Measurements from ENCODE around the gene HRH1. TPM values are rescaled to one million over a fixed set of nuclear protein-coding genes. Genes with fewer than 3 reads are reported as not detected.
"Not testable (repeated sequence)": the region's sequence is repeated elsewhere in the genome, so short reads cannot be mapped to it uniquely, and the experiment has no call there.

HRH1 gene
- total and polyA plus RNA-seq, 5 donors: 0.43 to 1.8 (median 1.3) TPM

DNA sequence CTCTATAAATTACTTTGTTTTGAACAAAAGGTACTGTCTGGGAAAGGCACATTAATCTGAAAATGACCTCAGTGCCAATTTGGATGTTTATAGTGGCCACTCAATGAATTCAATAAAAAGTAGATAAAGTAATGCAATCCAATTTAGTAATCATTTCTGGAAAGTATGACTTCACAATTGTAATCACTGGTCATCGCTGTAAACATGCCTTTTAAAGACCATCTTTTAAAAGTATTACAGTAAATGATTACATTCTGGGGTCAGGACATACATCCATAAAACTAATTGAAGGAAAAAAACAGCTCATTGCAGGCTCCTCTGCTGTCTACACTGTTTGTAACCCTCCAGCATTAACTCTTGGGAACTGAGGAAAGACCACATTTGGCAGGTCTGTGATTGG, 43.2 kb downstream of the HRH1 start:
- H3K4me1 ChIP-seq (ENCODE audit: control insufficient read depth, insufficient read depth, low read length): no peaks in the 10 kb centered on the region
- intact Hi-C loops (cut with DNase I): no loop called here
- no peak overlapping the region for H3K4me3 ChIP-seq (ENCODE audit: low read length)
- H3K9me3 ChIP-seq (ENCODE audit: control insufficient read depth, low read length): no peaks in the 10 kb centered on the region
- no peak for DNase-seq
- 43% methylated on average over 1 of the region's 1 CpG for WGBS
- no peaks in the 10 kb centered on the region for H3K27me3 ChIP-seq (ENCODE audit: control insufficient read depth, insufficient read depth)
- no peak for ATAC-seq
- no peak overlapping the region for H3K27ac ChIP-seq (ENCODE audit: low read length)

DNA sequence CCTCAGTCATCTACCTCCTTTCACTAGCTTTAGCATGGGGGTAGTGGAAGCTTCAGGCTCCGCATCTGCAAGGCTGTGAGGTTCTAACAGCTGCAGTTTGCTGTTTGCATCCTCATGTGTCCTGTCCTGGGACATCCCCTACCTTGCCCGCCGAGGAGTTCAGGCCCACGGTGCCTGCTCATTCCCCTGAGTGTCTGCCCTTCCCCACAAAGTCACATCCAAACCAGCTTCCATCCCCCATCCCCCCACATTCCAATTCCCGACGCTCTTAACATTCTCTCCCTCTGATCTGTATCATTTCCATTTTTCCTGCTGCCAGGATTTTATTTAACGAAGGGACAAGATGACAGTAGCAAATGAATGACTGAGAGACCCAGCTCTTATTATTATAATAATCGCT, 43.8 kb downstream of the HRH1 start:
- no peak for ATAC-seq
- WGBS: 49% methylated on average over 8 of the region's 8 CpGs

DNA sequence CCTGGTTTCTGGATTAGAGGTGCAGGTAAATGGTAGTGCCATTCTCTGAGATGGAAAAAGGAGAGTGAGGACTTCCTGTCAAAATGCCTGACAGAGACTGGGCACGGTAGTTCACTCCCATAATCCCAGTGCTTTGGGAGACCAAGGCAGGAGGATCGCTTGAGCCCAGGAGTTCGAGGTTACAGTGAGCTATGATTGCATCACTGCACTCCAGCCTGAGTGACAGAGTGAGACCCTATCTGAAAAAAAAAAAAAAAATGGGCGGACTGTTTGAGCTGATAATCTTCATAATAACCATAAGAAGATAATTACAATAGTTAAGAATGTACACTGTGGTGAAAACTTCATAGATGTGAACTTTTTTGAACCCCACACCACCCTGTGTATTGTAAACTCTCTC, 44.2 kb downstream of the HRH1 start:
- no peak overlapping the region for H3K4me3 ChIP-seq (ENCODE audit: low read length)
- H3K9me3 ChIP-seq (ENCODE audit: control insufficient read depth, low read length): no peaks in the 10 kb centered on the region
- H3K4me1 ChIP-seq (ENCODE audit: control insufficient read depth, insufficient read depth, low read length): no peaks in the 10 kb centered on the region
- ATAC-seq (no peak), DNase-seq (no peak)
- 78% methylated on average over 4 of the region's 4 CpGs for WGBS
- H3K27ac ChIP-seq (ENCODE audit: low read length): no peak overlapping the region
- intact Hi-C loops (cut with DNase I): no loop called here
- H3K27me3 ChIP-seq (ENCODE audit: control insufficient read depth, insufficient read depth): no peaks in the 10 kb centered on the region

More for the DNA sequence above, 43.8 kb downstream of the HRH1 start:
- Histone ChIP-seq H3K4me3 (ENCODE audit: low read length) (no peak overlapping the region), H3K9me3 (ENCODE audit: control insufficient read depth, low read length) (no peaks in the 10 kb centered on the region), H3K27ac (ENCODE audit: low read length) (no peak overlapping the region), H3K27me3 (ENCODE audit: control insufficient read depth, insufficient read depth) (no peaks in the 10 kb centered on the region), H3K4me1 (ENCODE audit: control insufficient read depth, insufficient read depth, low read length) (no peaks in the 10 kb centered on the region)
- intact Hi-C loops (cut with DNase I): no loop called here
- DNase-seq: no peak

DNA sequence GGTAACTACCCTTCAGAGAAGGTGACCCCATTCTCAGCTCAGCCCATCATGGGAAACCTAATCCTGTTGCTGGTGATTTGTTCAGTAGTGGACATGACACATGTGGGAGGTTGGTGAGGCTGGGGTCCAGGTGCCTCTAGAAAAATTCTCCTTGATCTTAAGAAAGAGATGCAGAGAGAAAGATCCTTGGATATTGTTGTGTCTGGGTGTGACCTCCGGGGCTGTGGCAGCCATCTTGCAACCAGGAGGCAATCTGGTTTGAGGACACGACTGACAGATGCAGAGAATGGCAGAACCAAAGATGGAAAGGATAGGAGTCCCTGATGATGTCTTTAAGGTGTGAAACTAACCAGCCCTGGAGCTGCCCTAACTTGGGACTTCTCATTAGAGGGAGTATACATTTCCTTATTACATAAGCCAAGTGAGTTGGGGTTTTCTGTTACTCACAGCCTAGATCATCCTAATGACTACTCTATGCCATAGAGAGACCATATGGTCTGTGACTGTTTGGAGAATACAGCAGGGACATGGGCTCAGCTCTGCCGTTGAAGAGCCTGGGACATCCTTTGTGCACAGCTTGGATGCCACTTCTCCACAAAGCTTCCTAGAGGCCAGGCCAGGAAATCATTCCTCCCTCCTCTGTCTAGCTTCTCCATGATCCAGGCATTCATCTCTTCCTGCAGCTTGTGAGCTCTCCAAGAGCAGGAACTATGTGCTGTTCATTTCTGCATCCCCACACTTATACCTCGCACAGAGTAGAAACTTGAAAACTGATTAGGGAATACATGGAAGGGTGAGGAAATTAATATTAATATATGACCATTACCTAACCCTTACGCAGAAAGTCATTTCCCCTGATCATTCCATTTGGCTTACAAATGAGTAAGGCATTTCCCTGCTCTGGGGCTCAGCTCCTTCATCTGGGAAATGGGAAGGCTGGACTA, 45.9 kb downstream of the HRH1 start:
- H3K9me3 ChIP-seq (ENCODE audit: control insufficient read depth, low read length): no peaks in the 10 kb centered on the region
- no peak overlapping the region for H3K27ac ChIP-seq (ENCODE audit: low read length)
- no peak for ATAC-seq
- WGBS: 85% methylated on average over 5 of the region's 5 CpGs
- H3K4me3 ChIP-seq (ENCODE audit: low read length): no peak overlapping the region
- H3K4me1 ChIP-seq (ENCODE audit: control insufficient read depth, insufficient read depth, low read length): no peaks in the 10 kb centered on the region
- H3K27me3 ChIP-seq (ENCODE audit: control insufficient read depth, insufficient read depth): no peaks in the 10 kb centered on the region
- DNase-seq: no peak
- intact Hi-C loops (cut with DNase I): no loop called here

DNA sequence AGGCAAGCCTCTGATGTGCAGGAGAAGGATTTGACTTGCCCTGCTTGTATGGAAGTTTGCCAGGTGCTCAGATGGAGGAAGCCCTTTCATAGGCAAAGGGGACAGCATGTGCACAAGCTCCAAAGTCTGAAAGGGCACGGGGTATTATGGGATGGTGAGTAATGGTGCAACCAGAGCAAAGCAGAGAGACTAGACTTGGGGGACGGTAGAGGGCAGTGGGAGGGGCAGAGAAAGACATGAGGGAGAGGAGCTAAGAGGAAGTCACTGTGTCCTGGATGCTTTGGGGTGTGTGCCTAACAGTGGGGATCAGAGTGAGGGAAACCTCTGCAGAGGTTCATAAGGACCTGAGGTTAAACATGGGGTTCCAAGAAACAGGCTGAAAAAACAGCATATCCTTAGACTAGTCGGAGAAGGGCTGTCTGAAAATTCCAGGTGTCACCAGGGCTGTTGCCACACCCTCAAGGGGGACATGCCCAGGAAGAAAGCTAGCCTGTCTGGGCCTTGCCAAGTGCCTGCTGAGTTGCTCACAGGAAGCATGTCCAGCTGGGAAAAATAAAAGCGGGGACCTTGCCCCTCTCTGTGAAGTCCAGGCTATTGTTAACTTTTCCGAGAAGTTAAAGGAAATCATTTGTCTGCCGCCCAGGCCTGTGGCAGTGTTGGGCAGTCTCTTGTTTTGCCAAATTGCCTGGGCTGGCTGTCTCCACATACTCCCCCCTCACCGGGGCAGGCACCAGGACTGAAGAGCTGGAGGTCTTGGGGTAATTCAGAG, 47.1 kb downstream of the HRH1 start:
- ATAC-seq: peak; percentile 90 to 91
- Histone ChIP-seq H3K4me3 (ENCODE audit: low read length) (no peak overlapping the region), H3K27me3 (ENCODE audit: control insufficient read depth, insufficient read depth) (no peaks in the 10 kb centered on the region), H3K4me1 (ENCODE audit: control insufficient read depth, insufficient read depth, low read length) (no peaks in the 10 kb centered on the region), H3K27ac (ENCODE audit: low read length) (peak overlapping the region; percentile 16), H3K9me3 (ENCODE audit: control insufficient read depth, low read length) (no peaks in the 10 kb centered on the region)
- WGBS: 68% methylated on average over 7 of the region's 7 CpGs
- peak in 2 of 3 donors; percentile 41 to 56 for DNase-seq
- intact Hi-C loops (cut with DNase I): no loop called here

DNA sequence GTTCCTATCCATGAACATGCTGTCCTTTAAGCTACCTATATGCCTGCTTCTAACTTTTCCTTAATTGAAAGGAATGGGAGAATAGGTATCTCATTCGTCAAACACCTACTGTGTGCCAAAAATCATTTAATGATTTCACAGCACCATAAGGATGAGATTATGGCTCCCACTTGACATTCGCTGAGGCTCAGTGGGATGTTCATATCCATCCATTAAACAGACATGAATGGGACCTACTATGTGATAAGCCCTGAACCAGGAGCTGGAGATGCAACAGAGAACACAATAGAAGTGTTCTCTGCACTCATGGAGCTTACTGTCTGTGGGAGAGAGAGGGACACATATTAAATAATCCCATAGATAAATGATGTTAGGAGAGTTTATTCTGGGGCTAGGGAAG, 49.7 kb downstream of the HRH1 start:
- H3K9me3 ChIP-seq (ENCODE audit: control insufficient read depth, low read length): no peaks in the 10 kb centered on the region
- H3K4me1 ChIP-seq (ENCODE audit: control insufficient read depth, insufficient read depth, low read length): no peaks in the 10 kb centered on the region
- H3K27me3 ChIP-seq (ENCODE audit: control insufficient read depth, insufficient read depth): no peaks in the 10 kb centered on the region
- DNase-seq: no peak
- ATAC-seq: no peak
- no peak overlapping the region for H3K27ac ChIP-seq (ENCODE audit: low read length)
- intact Hi-C loops (cut with DNase I): no loop called here
- H3K4me3 ChIP-seq (ENCODE audit: low read length): no peak overlapping the region
- WGBS: 96% methylated on average over 2 of the region's 2 CpGs

DNA sequence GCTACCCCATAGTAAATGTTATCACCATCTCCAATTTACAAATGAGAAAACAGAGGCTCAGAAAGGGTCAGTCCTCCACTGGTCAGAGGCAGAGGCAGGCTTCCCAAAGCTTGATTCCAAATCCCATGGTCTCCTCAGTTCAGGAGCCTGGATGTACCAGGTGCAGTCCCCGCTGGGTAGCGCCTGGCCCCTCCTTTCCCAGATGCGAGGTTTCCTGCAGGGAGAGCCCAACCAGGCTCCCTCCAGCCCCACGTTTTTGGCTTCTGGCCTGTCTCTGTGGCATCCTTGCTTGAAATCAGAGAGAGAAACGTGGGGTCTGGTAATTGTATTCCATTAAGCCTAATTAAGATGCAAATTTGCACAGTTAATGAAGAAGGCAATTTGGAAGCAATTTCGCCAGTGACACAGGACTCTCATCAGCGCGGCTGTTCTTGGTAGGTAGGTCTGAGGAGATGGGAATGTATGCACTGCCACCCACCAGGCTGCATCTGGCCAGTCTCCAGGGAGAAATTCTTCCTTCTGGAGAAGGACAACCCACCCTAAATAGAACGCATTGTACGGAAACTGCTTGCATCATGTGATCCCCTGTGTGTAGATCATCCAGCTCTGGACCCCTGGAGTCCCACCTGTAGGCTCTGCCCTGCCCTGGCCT, 50.5 kb downstream of the HRH1 start:
- H3K27me3 ChIP-seq (ENCODE audit: control insufficient read depth, insufficient read depth): no peaks in the 10 kb centered on the region
- 58% methylated on average over 10 of the region's 10 CpGs for WGBS
- H3K4me1 ChIP-seq (ENCODE audit: control insufficient read depth, insufficient read depth, low read length): no peaks in the 10 kb centered on the region
- intact Hi-C loops (cut with DNase I): loop anchor here in 1 of 4 donors (5.0 kb wide), 1 partner anchor 48 kb away; no protein-coding TSS in a partner anchor
- H3K9me3 ChIP-seq (ENCODE audit: control insufficient read depth, low read length): no peaks in the 10 kb centered on the region
- H3K27ac ChIP-seq (ENCODE audit: low read length): no peak overlapping the region
- H3K4me3 ChIP-seq (ENCODE audit: low read length): no peak overlapping the region
- no peak for DNase-seq
- no peak for ATAC-seq

DNA sequence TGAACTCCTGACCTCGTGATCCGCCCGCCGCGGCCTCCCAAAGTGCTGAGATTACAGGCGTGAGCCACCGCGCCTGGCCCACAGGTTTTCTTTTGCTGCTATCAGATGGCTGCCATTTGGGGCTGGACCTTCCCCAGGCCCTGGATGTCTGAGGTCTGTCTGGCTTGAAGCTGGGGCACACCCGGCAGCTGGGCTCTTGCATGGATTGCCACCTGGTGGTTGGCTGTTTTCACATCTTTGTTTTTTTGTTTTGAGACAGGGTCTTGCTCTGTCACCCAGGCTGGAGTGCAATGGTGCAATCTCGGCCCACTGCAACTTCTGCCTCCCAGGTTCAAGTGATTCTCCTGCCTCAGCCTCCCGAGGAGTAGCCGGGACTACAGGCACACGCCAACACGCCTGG, 51.6 kb downstream of the HRH1 start:
- H3K4me1 ChIP-seq (ENCODE audit: control insufficient read depth, insufficient read depth, low read length); H3K4me3 ChIP-seq (ENCODE audit: low read length); ATAC-seq; H3K9me3 ChIP-seq (ENCODE audit: control insufficient read depth, low read length); H3K27ac ChIP-seq (ENCODE audit: low read length); H3K27me3 ChIP-seq (ENCODE audit: control insufficient read depth, insufficient read depth): not testable (repeated sequence)
- intact Hi-C loops (cut with DNase I): loop anchor here in 1 of 4 donors (5.0 kb wide), 1 partner anchor 49 kb away; no protein-coding TSS in a partner anchor
- peak in 1 of 3 donors; percentile 58 for DNase-seq
- WGBS: 93% methylated on average over 14 of the region's 14 CpGs

DNA sequence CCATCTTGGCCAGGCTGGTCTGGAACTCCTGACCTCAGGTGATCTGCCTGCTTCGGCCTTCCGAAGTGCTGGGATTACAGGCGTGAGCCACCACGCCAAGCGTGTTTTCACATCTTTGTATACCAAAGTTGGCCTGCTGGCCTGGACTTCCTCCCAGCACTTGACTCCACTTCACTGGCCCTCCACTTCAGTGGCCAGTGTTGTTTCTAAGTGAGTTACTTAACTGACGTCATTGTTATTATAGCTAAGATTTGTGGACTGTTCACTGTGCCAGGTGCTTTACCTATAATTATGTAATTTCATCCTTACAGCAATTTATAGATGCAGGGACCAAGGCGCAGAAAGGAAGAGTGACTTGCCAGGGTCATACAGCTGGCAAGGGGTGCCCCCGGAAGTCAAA, 52.0 kb downstream of the HRH1 start:
- Histone ChIP-seq H3K27ac (ENCODE audit: low read length) (no peak overlapping the region), H3K27me3 (ENCODE audit: control insufficient read depth, insufficient read depth) (no peaks in the 10 kb centered on the region), H3K4me3 (ENCODE audit: low read length) (no peak overlapping the region), H3K9me3 (ENCODE audit: control insufficient read depth, low read length) (no peaks in the 10 kb centered on the region), H3K4me1 (ENCODE audit: control insufficient read depth, insufficient read depth, low read length) (no peaks in the 10 kb centered on the region)
- intact Hi-C loops (cut with DNase I): loop anchor here in 1 of 4 donors (5.0 kb wide), 1 partner anchor 49 kb away; no protein-coding TSS in a partner anchor
- ATAC-seq (no peak), DNase-seq (no peak)
- whole genome bisulfite sequencing: 91% methylated on average over 8 of the region's 8 CpGs

DNA sequence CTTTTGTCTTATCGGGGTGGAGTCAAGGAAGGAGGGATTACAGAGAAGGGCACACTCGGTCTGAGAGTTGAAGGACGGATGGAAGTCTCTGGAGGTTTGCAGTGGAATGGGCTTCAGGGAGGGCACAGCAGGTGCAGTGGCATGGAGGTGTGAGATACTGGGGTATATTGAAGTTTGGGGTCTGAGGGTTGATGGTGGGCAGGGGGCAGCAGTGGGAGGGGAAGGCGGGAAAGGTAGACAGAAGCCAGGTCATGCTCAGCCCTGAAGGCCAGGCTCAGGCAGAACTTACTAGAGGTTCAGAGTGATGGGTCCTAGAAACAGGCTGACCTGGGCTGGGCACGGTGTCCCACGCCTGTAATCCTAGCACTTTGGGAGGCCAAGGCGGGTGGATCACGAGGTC, 52.7 kb downstream of the HRH1 start:
- no peaks in the 10 kb centered on the region for H3K4me1 ChIP-seq (ENCODE audit: control insufficient read depth, insufficient read depth, low read length)
- DNase-seq: no peak
- no peak overlapping the region for H3K4me3 ChIP-seq (ENCODE audit: low read length)
- no peak for ATAC-seq
- no peaks in the 10 kb centered on the region for H3K9me3 ChIP-seq (ENCODE audit: control insufficient read depth, low read length)
- WGBS: 90% methylated on average over 8 of the region's 8 CpGs
- intact Hi-C loops (cut with DNase I): loop anchor here in 1 of 4 donors (5.0 kb wide), 1 partner anchor 50 kb away; no protein-coding TSS in a partner anchor
- H3K27ac ChIP-seq (ENCODE audit: low read length): no peak overlapping the region
- no peaks in the 10 kb centered on the region for H3K27me3 ChIP-seq (ENCODE audit: control insufficient read depth, insufficient read depth)
